OCI-LY1 (cell line): ENCODE data around the gene TIAM1.

Experiments used
- H2AFZ ChIP-seq: fragments of 200-600 bp; sonication (generic), shearing (Covaris generic); 2 replicates; pipeline ENCODE4 v1.6.0; 2014; ENCODE audit warnings: antibody characterized with exemption, mild to moderate bottlenecking, low read length
- H3F3A ChIP-seq: fragments of 200-600 bp; sonication (generic), shearing (Covaris generic); 2 replicates; pipeline ENCODE4 v1.6.0; 2014; ENCODE audit warnings: mild to moderate bottlenecking, antibody characterized with exemption, low read length, moderate library complexity; ENCODE audit not compliant: insufficient read depth
- H3K27ac ChIP-seq: fragments of 200-600 bp; sonication (generic); 2 replicates; pipeline ENCODE4 v1.5.1; 2014; ENCODE audit warnings: low read length, mixed run types, mild to moderate bottlenecking, low read depth; ENCODE audit not compliant: poor library complexity, severe bottlenecking
- H3K27me3 ChIP-seq: fragments of 200-600 bp; sonication (generic); 2 replicates; pipeline ENCODE4 v1.6.0; 2014; ENCODE audit warnings: antibody characterized with exemption, mild to moderate bottlenecking, low read length, moderate library complexity; ENCODE audit not compliant: insufficient read depth
- H3K36me3 ChIP-seq: fragments of 200-600 bp; sonication (generic); 2 replicates; pipeline ENCODE4 v1.6.1; 2014; ENCODE audit warnings: mild to moderate bottlenecking, antibody characterized with exemption, low read length, moderate library complexity, mixed read lengths; ENCODE audit not compliant: insufficient read depth
- H3K4me1 ChIP-seq: fragments of 200-600 bp; sonication (generic); 2 replicates; pipeline ENCODE4 v1.5.1; 2014; ENCODE audit warnings: mild to moderate bottlenecking, low read length, moderate library complexity; ENCODE audit not compliant: insufficient read depth, severe bottlenecking
- H3K4me2 ChIP-seq: fragments of 200-600 bp; sonication (generic), shearing (Covaris generic); 2 replicates; pipeline ENCODE4 v1.6.1; 2014; ENCODE audit warnings: low read length
- H3K4me3 ChIP-seq: fragments of 200-600 bp; sonication (generic); 2 replicates; pipeline ENCODE4 v1.5.1; 2014; ENCODE audit warnings: low read length, low read depth, mild to moderate bottlenecking, mixed read lengths; ENCODE audit not compliant: poor library complexity, severe bottlenecking
- H3K79me2 ChIP-seq: fragments of 200-600 bp; shearing (Covaris generic); 2 replicates; pipeline ENCODE4 v1.6.1; 2016; ENCODE audit warnings: mixed run types, low read length, mixed read lengths; ENCODE audit not compliant: insufficient read depth
- H3K9ac ChIP-seq: fragments of 200-600 bp; sonication (generic), shearing (Covaris generic); 2 replicates; pipeline ENCODE4 v1.6.1; 2014; ENCODE audit warnings: mild to moderate bottlenecking, low read length, mixed read lengths
- H3K9me2 ChIP-seq: fragments of 200-600 bp; sonication (generic), shearing (Covaris generic); 2 replicates; pipeline ENCODE4 v1.6.1; 2014; ENCODE audit warnings: low read depth, mild to moderate bottlenecking, low read length, mixed read lengths
- H3K9me3 ChIP-seq: fragments of 200-600 bp; shearing (Covaris generic); 2 replicates; pipeline ENCODE4 v1.6.1; 2014; ENCODE audit warnings: low read length, mixed read lengths
- H4K20me1 ChIP-seq: fragments of 200-600 bp; sonication (generic), shearing (Covaris generic); 2 replicates; pipeline ENCODE4 v1.6.0; 2016; ENCODE audit warnings: mild to moderate bottlenecking, low read length; ENCODE audit not compliant: insufficient read depth
- CTCF ChIP-seq: fragments of 200-600 bp; sonication (generic), shearing (Covaris generic); IDR thresholded peaks from 2 replicates; pipeline ENCODE4 v1.5.1; 2017; ENCODE audit warnings: mild to moderate bottlenecking, antibody characterized with exemption, low read length, moderate library complexity, mixed read lengths
- EZH2 ChIP-seq: fragments of 200-600 bp; sonication (generic), shearing (Covaris generic); IDR thresholded peaks from 2 replicates; pipeline ENCODE4 v1.8.0; 2017; ENCODE audit warnings: borderline replicate concordance, mixed run types, mild to moderate bottlenecking, antibody characterized with exemption, low read length, moderate library complexity, mixed read lengths

The TIAM1 gene

GRCh38 chr21:31218830-31219608 lies 125.0 kb downstream of the TIAM1 start:
- Histone ChIP-seq H4K20me1 (no peaks in the 10 kb centered on the region), H3K4me1 (no peaks in the 10 kb centered on the region), H3K79me2 (no peaks in the 10 kb centered on the region), H3K4me3 (no peak overlapping the region), H2AFZ (no peak overlapping the region), H3K9me2 (no peaks in the 10 kb centered on the region), H3K27ac (no peak overlapping the region), H3K4me2 (no peak overlapping the region), H3F3A (no peaks in the 10 kb centered on the region), H3K36me3 (no peaks in the 10 kb centered on the region), H3K9me3 (no peaks in the 10 kb centered on the region), H3K27me3 (no peaks in the 10 kb centered on the region), H3K9ac (no peak overlapping the region)
- TF ChIP-seq CTCF = no peak
- no peak for TF ChIP-seq EZH2

- H2AFZ ChIP-seq = no peak overlapping the region
- H3K27me3 ChIP-seq = no peaks in the 10 kb centered on the region
- H3K27ac ChIP-seq = no peak overlapping the region
- no peak overlapping the region for H3K4me3 ChIP-seq
- TF ChIP-seq CTCF (no peak), EZH2 (no peak)
- no peaks in the 10 kb centered on the region for H3K36me3 ChIP-seq
- H3F3A ChIP-seq = no peaks in the 10 kb centered on the region
- H3K4me2 ChIP-seq = no peak overlapping the region
- no peak overlapping the region for H3K9ac ChIP-seq
- no peaks in the 10 kb centered on the region for H3K9me2 ChIP-seq
- H4K20me1 ChIP-seq = no peaks in the 10 kb centered on the region
- no peaks in the 10 kb centered on the region for H3K9me3 ChIP-seq
- H3K4me1 ChIP-seq = no peaks in the 10 kb centered on the region
- no peaks in the 10 kb centered on the region for H3K79me2 ChIP-seq
Measured at GRCh38 chr21:31216206-31216605, 127.9 kb downstream of the TIAM1 start.

- Histone ChIP-seq H3K9ac (no peak overlapping the region), H3K27me3 (no peaks in the 10 kb centered on the region), H4K20me1 (no peaks in the 10 kb centered on the region), H3K4me1 (no peaks in the 10 kb centered on the region), H3K27ac (no peak overlapping the region), H3F3A (no peaks in the 10 kb centered on the region), H2AFZ (no peak overlapping the region), H3K4me2 (no peak overlapping the region), H3K9me3 (no peaks in the 10 kb centered on the region), H3K79me2 (no peaks in the 10 kb centered on the region), H3K36me3 (no peaks in the 10 kb centered on the region), H3K4me3 (no peak overlapping the region), H3K9me2 (no peaks in the 10 kb centered on the region)
- no peak for TF ChIP-seq CTCF
- TF ChIP-seq EZH2 = no peak
Measured at GRCh38 chr21:31213787-31214186, 130.3 kb downstream of the TIAM1 start.
